GM13977 (cell line): Measurements from ENCODE around the gene TRAPPC12.
A peak's percentile ranks its signal among the peaks of the same experiment; 100 is the strongest.
"Not testable (repeated sequence)": the region's sequence is repeated elsewhere in the genome, so short reads cannot be mapped to it uniquely, and the experiment has no call there.

ENCODE experiments used
- DNase-seq: peaks from one replicate; pipeline ENCODE4 v3.0.0; 2012; ENCODE audit warnings: low spot score
- CTCF ChIP-seq: IDR thresholded peaks from 2 replicates; pipeline ENCODE4 v1.5.1; 2012; ENCODE audit warnings: mild to moderate bottlenecking, control low read depth; ENCODE audit not compliant: insufficient read depth; ENCODE audit errors: extremely low read depth, missing control alignments
- in situ Hi-C: fragments of 300-500 bp; cut with MboI; formaldehyde crosslinking; loops from one replicate; pipeline ENCODE4 v1.12.0; 2022; ENCODE audit warnings: low sequenced_read_pairs, low pct_unique_long_range_greater_than_20kb, mixed read lengths, inconsistent platforms; ENCODE audit not compliant: unreplicated experiment

Gene TRAPPC12

DNA sequence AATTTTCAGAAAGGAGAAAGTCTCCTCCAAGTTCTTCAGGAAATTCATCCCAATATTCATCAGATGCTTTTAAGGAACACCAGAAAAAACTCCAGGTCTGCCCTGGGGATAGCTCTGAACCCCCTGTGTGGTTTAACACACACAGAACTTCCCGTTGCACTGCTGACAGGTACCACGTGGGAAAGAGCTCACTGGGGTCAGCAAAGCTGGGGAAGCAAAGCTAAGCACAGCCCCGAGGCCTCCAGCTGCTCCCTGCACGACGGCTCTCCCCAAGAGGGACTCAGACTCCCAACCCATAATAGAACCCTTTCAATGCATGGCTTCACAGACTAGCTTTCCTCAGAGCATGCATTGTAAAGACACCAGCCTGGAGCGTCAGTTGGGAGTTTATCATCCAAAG lies 111.8 kb downstream of the TRAPPC12 start:
- no peak for TF ChIP-seq CTCF
- in situ Hi-C loops: no loop called here
- DNase-seq: no peak

DNA sequence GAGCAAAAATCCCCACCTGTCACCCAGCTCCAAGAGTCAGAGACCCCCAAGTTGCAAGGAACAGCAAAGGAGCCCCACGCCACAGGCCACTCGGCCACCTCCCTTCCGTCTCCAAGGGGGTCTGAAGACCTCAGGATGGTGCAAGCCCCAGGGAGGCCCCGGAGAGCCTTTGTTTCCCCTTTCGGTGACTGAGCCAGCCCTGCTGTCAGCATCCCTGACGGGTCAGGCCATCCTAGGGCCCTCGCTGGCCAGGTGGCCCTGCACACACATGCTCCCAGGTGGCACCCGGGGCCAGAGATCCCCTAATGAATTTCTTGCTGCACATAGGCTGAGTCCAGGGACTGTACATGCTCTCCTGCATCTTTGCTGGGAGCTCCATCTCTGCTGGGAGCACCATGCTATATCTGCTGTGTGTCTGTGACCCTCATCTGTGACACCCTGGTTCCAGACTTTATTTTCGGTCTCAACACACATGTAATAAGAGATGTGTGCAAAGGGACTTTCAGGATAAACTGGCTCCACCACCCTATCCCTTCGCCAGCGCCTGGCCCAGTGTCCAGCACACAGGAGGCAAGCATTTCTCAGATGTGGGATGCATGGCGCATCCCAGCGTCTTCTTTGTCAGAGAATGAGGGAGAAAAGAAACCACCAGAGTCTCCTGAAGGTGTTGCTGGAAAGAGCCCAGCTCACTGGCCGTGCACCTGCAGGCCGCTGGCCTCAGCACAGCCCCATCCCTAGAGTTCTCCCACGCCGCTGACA lies 112.4 kb downstream of the TRAPPC12 start:
- in situ Hi-C loops: no loop called here
- no peak for TF ChIP-seq CTCF
- no peak for DNase-seq

DNA sequence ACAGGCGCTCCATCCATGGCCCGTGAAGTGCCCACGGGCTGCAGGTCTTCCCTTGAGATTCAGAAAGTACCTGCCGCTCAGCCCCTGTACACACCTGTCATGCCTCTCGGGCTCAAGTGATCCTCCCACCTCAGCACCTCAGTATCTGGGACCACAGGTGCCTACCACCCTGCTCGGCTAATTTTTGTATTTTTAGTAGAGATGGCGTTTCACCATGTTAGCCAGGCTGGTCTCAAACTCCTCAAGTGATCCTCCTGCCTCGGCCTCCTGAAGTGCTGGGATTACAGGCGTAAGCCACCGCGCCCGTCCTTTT lies 112.9 kb downstream of the TRAPPC12 start:
- in situ Hi-C loops, DNase-seq: not testable (repeated sequence)

- TF ChIP-seq CTCF: no peak
- DNase-seq: no peak
- in situ Hi-C loops: no loop called here
Measured at GRCh38 chr2:3492951-3493614, 113.6 kb downstream of the TRAPPC12 start.

DNA sequence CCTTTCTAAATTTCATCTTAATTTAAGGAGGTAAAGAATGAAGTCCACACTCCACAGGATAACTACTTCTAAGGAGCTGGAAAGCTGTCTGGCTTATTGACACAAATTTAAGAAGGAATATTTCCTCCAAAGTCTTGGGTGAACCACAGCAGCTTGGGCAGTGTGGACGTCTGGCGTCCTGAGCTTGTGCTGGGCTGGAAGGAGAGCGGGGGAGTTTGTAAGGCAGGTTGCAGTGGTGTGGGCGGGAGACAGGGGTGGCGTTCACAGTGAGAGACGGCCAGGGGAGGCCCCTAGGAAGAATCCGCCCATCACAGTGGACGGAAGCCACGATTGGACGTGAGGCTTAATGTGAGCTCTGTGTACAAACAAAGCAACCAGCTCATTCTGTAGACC lies 114.1 kb downstream of the TRAPPC12 start:
- in situ Hi-C loops: no loop called here
- no peak for TF ChIP-seq CTCF
- DNase-seq: peak; percentile 9

DNA sequence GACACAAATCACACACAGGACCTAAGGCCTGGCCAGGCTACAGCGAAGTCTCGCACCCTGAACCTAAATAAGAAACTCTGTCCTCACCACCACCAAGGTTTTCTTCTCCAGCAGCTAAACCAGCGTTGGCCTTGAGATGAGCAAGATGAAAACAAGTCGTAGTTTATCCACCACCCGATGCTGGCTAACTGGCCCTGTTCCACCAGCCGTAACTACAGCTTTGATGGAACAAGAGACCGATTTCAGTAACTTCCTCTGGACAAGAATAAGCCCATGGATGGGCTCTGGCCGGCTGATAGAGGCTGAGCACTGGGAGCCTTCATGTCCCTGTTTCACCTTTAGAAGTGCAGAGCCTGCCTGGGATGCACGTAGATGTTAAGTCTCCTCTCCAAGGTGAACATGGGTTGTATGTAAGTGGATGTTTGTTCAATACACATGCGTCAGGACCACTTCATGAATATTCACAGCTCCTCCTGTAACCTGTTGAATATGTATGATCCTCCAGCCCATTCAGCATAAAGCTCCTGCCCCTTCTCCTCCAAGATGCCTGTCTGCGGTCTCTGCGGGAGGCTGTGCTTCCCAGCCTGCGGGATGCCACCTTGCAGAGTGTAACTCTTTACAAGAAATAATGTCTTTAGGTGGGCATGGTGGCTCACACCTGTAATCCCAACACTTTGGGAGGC lies 115.6 kb downstream of the TRAPPC12 start:
- no peak for DNase-seq

GRCh38 chr2:3496708-3497080 lies 117.2 kb downstream of the TRAPPC12 start:
- in situ Hi-C loops, DNase-seq: not testable (repeated sequence)

More for the DNA sequence above, 115.6 kb downstream of the TRAPPC12 start:
- in situ Hi-C loops: no loop called here
- TF ChIP-seq CTCF: no peak
